Ishikawa (cell line): ENCODE data around the gene CEP85L.

Experiments
- EGR1 ChIP-seq: IDR thresholded peaks from 2 replicates; pipeline ENCODE4 v1.6.1; 2012
- EP300 ChIP-seq: IDR thresholded peaks from 2 replicates; pipeline ENCODE4 v1.6.1; 2012; ENCODE audit warnings: borderline replicate concordance
- RAD21 ChIP-seq: IDR thresholded peaks from 2 replicates; pipeline ENCODE4 v1.6.1; 2012; ENCODE audit warnings: low read depth
- TAF1 ChIP-seq: IDR thresholded peaks from 2 replicates; pipeline ENCODE4 v1.6.1; 2012; ENCODE audit warnings: low read depth, mild to moderate bottlenecking
- YY1 ChIP-seq: IDR thresholded peaks from 2 replicates; pipeline ENCODE4 v1.6.1; 2012; ENCODE audit warnings: low read depth
- TF ChIP-seq, protein P1 (sequence below): IDR thresholded peaks from 2 replicates; pipeline ENCODE4 v1.6.1; 2012; ENCODE audit warnings: low read depth, mild to moderate bottlenecking

DNA sequence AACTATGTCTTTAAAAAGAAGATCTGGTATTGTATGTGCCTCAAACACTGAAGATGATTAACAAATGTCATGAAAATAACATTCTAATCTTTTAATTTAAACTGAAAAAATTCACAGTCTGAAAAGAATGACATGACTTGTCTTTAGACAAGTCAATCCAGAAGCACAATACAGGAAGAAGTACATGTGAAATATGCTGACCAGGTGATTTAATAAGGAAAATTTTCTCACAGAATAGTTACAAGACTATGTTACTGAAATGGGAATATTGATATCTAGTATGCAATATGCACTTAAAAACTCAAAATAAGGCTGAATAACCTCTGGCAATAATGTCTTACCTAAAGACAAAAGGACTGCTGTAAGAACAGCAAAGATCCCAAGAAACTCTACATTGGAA is 13.1 kb downstream of the CEP85L start:
- TF ChIP-seq YY1 (no peak), TAF1 (no peak), EGR1 (no peak), RAD21 (no peak), EP300 (no peak)
- TF ChIP-seq, protein P1, sequence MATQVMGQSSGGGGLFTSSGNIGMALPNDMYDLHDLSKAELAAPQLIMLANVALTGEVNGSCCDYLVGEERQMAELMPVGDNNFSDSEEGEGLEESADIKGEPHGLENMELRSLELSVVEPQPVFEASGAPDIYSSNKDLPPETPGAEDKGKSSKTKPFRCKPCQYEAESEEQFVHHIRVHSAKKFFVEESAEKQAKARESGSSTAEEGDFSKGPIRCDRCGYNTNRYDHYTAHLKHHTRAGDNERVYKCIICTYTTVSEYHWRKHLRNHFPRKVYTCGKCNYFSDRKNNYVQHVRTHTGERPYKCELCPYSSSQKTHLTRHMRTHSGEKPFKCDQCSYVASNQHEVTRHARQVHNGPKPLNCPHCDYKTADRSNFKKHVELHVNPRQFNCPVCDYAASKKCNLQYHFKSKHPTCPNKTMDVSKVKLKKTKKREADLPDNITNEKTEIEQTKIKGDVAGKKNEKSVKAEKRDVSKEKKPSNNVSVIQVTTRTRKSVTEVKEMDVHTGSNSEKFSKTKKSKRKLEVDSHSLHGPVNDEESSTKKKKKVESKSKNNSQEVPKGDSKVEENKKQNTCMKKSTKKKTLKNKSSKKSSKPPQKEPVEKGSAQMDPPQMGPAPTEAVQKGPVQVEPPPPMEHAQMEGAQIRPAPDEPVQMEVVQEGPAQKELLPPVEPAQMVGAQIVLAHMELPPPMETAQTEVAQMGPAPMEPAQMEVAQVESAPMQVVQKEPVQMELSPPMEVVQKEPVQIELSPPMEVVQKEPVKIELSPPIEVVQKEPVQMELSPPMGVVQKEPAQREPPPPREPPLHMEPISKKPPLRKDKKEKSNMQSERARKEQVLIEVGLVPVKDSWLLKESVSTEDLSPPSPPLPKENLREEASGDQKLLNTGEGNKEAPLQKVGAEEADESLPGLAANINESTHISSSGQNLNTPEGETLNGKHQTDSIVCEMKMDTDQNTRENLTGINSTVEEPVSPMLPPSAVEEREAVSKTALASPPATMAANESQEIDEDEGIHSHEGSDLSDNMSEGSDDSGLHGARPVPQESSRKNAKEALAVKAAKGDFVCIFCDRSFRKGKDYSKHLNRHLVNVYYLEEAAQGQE = no peak
